SU-DHL-6 (cell line): Measurements from ENCODE around the gene MYBL2.

Source experiments
- H2AFZ ChIP-seq: fragments of 200-600 bp; sonication (generic); 2 replicates; pipeline ENCODE4 v1.6.1; 2014; ENCODE audit warnings: low read depth, mild to moderate bottlenecking, moderate library complexity, mixed read lengths, antibody characterized with exemption, low read length; ENCODE audit not compliant: severe bottlenecking
- H3F3A ChIP-seq: fragments of 200-600 bp; shearing (Covaris generic); 2 replicates; pipeline ENCODE4 v1.6.0; 2016; ENCODE audit warnings: antibody characterized with exemption, mild to moderate bottlenecking; ENCODE audit not compliant: insufficient read depth
- H3K27ac ChIP-seq: fragments of 200-600 bp; sonication (generic); 2 replicates; pipeline ENCODE4 v1.5.1; 2016; ENCODE audit warnings: low read depth, mild to moderate bottlenecking, low read length, moderate library complexity, mixed read lengths
- H3K27me3 ChIP-seq: fragments of 200-600 bp; sonication (generic), shearing (Covaris generic); 2 replicates; pipeline ENCODE4 v1.6.0; 2014; ENCODE audit warnings: mild to moderate bottlenecking, low read length
- H3K36me3 ChIP-seq: fragments of 200-600 bp; sonication (generic); 2 replicates; pipeline ENCODE4 v1.6.1; 2014; ENCODE audit warnings: mild to moderate bottlenecking, low read length, mixed read lengths
- H3K4me2 ChIP-seq: fragments of 300-600, 200-600 bp; shearing (Covaris generic), sonication (generic); 2 replicates; pipeline ENCODE4 v1.6.0; 2014; ENCODE audit warnings: low read length, low read depth, mild to moderate bottlenecking; ENCODE audit not compliant: poor library complexity, severe bottlenecking
- H3K4me3 ChIP-seq: fragments of 200-600 bp; sonication (generic); 2 replicates; pipeline ENCODE4 v1.5.1; 2014; ENCODE audit warnings: antibody characterized with exemption, low read length, mild to moderate bottlenecking, mixed read lengths; ENCODE audit not compliant: insufficient read depth, poor library complexity, severe bottlenecking
- H3K79me2 ChIP-seq: fragments of 200-600 bp; sonication (generic); 2 replicates; pipeline ENCODE4 v1.6.1; 2014; ENCODE audit warnings: mild to moderate bottlenecking, low read length, moderate library complexity; ENCODE audit not compliant: insufficient read depth
- H3K9ac ChIP-seq: fragments of 200-600 bp; sonication (generic); 2 replicates; pipeline ENCODE4 v1.7.0; 2014; ENCODE audit warnings: mild to moderate bottlenecking, low read length
- H3K9me2 ChIP-seq: fragments of 200-600 bp; sonication (generic); replicated peaks from 2 replicates; pipeline ENCODE4 v1.6.1; 2014; ENCODE audit warnings: low read length; ENCODE audit not compliant: insufficient read depth
- H3K9me3 ChIP-seq: fragments of 200-600 bp; sonication (generic); 2 replicates; pipeline ENCODE4 v1.6.1; 2014; ENCODE audit warnings: low read length, mixed read lengths; ENCODE audit not compliant: insufficient read depth
- H4K20me1 ChIP-seq: fragments of 200-600 bp; sonication (generic); 2 replicates; pipeline ENCODE4 v1.6.1; 2014; ENCODE audit warnings: low read depth, mild to moderate bottlenecking, antibody characterized with exemption, low read length, moderate library complexity, mixed read lengths
- EZH2phosphoT487 ChIP-seq: fragments of 200-600 bp; sonication (generic), shearing (Covaris generic); conservative IDR thresholded peaks from 2 replicates; pipeline ENCODE4 v1.6.1; 2018; ENCODE audit warnings: mild to moderate bottlenecking, antibody characterized with exemption, low read length, moderate library complexity, mixed read lengths
- TF ChIP-seq, protein P1 (sequence below): fragments of 200-600 bp; sonication (generic); IDR thresholded peaks from one replicate; pipeline ENCODE4 v1.5.1; 2017; ENCODE audit warnings: antibody characterized with exemption, mild to moderate bottlenecking, low read length, moderate library complexity; ENCODE audit not compliant: insufficient read depth, poor library complexity, severe bottlenecking

MYBL2 gene

DNA sequence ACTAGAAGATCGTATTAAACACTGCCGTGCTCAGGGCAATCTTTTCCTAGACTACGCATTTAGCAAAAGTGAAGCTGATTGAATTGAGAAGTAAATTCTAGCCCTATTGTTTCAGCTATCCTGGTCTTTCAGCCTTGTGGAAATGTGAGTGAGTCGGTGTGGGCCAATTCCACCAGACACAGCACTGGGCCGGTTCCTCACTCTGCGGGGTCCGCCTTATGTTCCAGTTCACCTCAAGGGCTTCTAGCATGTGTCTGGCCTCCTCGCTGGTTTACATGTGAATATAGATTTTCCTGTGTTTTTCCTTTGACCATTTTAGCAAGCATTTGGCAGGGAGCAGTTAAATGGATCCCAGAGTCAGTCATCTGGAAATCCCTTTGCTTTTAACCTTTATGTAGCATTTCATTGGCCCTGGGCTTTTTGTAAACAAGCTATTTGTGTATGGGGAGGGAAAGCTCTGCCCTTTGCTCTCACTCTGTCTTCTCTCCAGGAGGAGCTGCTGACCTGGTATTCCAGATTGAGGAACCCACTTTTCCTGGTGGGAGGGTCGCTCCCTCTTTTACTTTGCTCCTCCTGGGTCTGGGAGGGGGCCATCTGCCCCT lies 72.3 kb downstream of the MYBL2 start:
- no peak overlapping the region for H2AFZ ChIP-seq

DNA sequence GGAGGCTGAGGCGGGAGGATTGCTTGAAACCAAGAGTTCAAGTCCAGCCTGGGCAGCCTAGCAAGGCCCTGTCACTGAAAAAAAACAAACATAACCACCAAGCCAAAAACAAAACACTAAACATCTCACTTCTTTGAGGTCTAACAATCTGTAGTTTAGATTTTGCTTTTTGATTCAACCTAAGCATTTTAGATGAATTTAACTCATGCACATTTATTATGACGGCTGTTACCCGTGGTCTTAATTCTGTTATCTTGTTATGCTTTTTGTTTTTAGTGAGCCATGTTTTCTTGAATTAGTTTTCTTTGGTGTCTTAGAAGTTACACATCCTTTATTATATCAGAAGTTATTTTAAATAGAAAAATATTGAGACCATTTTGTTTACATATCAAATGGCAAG lies 73.7 kb downstream of the MYBL2 start:
- no peaks in the 10 kb centered on the region for H3K9me3 ChIP-seq
- no peaks in the 10 kb centered on the region for H3F3A ChIP-seq
- H3K4me2 ChIP-seq, result no peak overlapping the region
- H3K36me3 ChIP-seq, result no peaks in the 10 kb centered on the region
- no peaks in the 10 kb centered on the region for H3K9me2 ChIP-seq
- H3K27me3 ChIP-seq, result no peaks in the 10 kb centered on the region
- no peaks in the 10 kb centered on the region for H3K79me2 ChIP-seq
- H2AFZ ChIP-seq, result no peak overlapping the region
- no peak overlapping the region for H3K4me3 ChIP-seq
- H3K27ac ChIP-seq, result no peak overlapping the region
- no peaks in the 10 kb centered on the region for H4K20me1 ChIP-seq
- TF ChIP-seq, protein P1, sequence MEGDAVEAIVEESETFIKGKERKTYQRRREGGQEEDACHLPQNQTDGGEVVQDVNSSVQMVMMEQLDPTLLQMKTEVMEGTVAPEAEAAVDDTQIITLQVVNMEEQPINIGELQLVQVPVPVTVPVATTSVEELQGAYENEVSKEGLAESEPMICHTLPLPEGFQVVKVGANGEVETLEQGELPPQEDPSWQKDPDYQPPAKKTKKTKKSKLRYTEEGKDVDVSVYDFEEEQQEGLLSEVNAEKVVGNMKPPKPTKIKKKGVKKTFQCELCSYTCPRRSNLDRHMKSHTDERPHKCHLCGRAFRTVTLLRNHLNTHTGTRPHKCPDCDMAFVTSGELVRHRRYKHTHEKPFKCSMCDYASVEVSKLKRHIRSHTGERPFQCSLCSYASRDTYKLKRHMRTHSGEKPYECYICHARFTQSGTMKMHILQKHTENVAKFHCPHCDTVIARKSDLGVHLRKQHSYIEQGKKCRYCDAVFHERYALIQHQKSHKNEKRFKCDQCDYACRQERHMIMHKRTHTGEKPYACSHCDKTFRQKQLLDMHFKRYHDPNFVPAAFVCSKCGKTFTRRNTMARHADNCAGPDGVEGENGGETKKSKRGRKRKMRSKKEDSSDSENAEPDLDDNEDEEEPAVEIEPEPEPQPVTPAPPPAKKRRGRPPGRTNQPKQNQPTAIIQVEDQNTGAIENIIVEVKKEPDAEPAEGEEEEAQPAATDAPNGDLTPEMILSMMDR, result no peak
- TF ChIP-seq EZH2phosphoT487, result no peak
- H3K9ac ChIP-seq, result no peak overlapping the region

More for the DNA sequence above, 72.3 kb downstream of the MYBL2 start:
- H3K9me2 ChIP-seq, result no peaks in the 10 kb centered on the region
- no peak overlapping the region for H3K27ac ChIP-seq
- no peaks in the 10 kb centered on the region for H4K20me1 ChIP-seq
- no peaks in the 10 kb centered on the region for H3F3A ChIP-seq
- no peak overlapping the region for H3K9ac ChIP-seq
- no peaks in the 10 kb centered on the region for H3K79me2 ChIP-seq
- H3K36me3 ChIP-seq, result no peaks in the 10 kb centered on the region
- H3K4me2 ChIP-seq, result no peak overlapping the region
- TF ChIP-seq EZH2phosphoT487, result no peak
- no peaks in the 10 kb centered on the region for H3K27me3 ChIP-seq
- no peaks in the 10 kb centered on the region for H3K9me3 ChIP-seq
- H3K4me3 ChIP-seq, result no peak overlapping the region

DNA sequence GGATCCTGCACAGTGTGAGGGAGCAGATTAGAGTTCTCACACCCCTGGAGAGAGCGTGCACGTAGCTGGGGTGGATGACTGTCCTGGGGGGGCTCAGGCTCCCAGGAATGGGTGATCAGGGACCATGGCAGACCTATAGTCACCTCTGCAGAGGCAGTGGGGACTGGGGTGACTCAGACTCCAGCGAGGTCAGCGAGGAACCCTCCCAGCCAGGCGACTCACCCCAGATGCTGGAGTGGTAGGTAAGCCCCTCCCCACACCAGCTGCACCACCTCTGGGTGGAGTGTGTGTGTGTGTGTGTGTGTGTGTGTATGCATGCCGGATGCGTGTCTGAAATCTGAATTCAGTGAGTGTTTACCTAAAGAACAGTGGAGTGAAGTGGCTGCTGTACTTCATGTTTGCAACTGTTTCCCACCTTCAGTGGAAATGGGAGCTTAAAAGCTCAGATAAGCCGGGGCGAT lies 77.3 kb downstream of the MYBL2 start:
- Histone ChIP-seq H3K9me2 (no peaks in the 10 kb centered on the region), H3K4me2 (no peak overlapping the region), H4K20me1 (no peaks in the 10 kb centered on the region), H3K27ac (no peak overlapping the region), H2AFZ (no peak overlapping the region), H3K9ac (no peak overlapping the region), H3K4me3 (no peak overlapping the region), H3K36me3 (no peaks in the 10 kb centered on the region), H3F3A (no peaks in the 10 kb centered on the region), H3K79me2 (no peaks in the 10 kb centered on the region), H3K9me3 (no peaks in the 10 kb centered on the region), H3K27me3 (no peaks in the 10 kb centered on the region)
- TF ChIP-seq, protein P1, result no peak
- TF ChIP-seq EZH2phosphoT487, result no peak

- Histone ChIP-seq H3K9ac (no peak overlapping the region), H3F3A (no peaks in the 10 kb centered on the region), H4K20me1 (no peaks in the 10 kb centered on the region), H3K9me3 (no peaks in the 10 kb centered on the region), H3K36me3 (no peaks in the 10 kb centered on the region), H3K27me3 (no peaks in the 10 kb centered on the region), H3K4me3 (no peak overlapping the region), H3K27ac (no peak overlapping the region), H3K4me2 (no peak overlapping the region), H2AFZ (no peak overlapping the region), H3K9me2 (no peaks in the 10 kb centered on the region), H3K79me2 (no peaks in the 10 kb centered on the region)
- no peak for TF ChIP-seq EZH2phosphoT487
- TF ChIP-seq, protein P1, result no peak
These were observed 78.2 kb downstream of the MYBL2 start for GRCh38 chr20:43744966-43745730.
